ENCODE data around the gene MEX3D. TPM values are rescaled to one million over a fixed set of nuclear protein-coding genes. Genes with fewer than 3 reads are reported as not detected.

The MEX3D gene
- polyA plus RNA-seq, 2 of the 4 experiments (the other 2 are of a cell fraction): 2.1 to 7.1 TPM

- no peak for DNase-seq (ENCODE audit: low read depth in 1 of 2, low spot score in 1 of 2)
- FAIRE-seq: no peak
- 83% methylated on average over 8 of the region's 23 CpGs for WGBS (ENCODE audit: missing lambda C conversion rate)
- H3K9me3 ChIP-seq: no peaks in the 10 kb centered on the region
- ChIA-PET POLR2A (no interaction called here), CTCF (interaction anchor here (1.5 to 1.7 kb wide), 3 partner anchors 10 to 217 kb away, joined by 3 to 4 read pairs (median 3); no protein-coding TSS in a partner anchor)
- peak overlapping the region in 1 of 2 experiments; percentile 16; a peak in 1 of 6 replicates for H3K27ac ChIP-seq
- no peak for TF ChIP-seq HMGXB4 (CRISPR knock-in tag; IDR thresholded peaks at IDR 0.05; ENCODE audit: borderline replicate concordance)
- no peak for TF ChIP-seq BHLHE40 (IDR thresholded peaks at IDR 0.05; ENCODE audit: low read depth, low read length)
- no peak for TF ChIP-seq BCL3 (IDR thresholded peaks at IDR 0.05)
- TF ChIP-seq CHD2 (IDR thresholded peaks at IDR 0.05; ENCODE audit: low read length, partially characterized antibody): no peak
- no peak for TF ChIP-seq JUNB (IDR thresholded peaks at IDR 0.05)
- no peak for TF ChIP-seq HEYL (CRISPR knock-in tag; IDR thresholded peaks at IDR 0.05)
- TF ChIP-seq EHF (CRISPR knock-in tag; IDR thresholded peaks at IDR 0.05): no peak
- TF ChIP-seq SREBF2 (IDR thresholded peaks at IDR 0.05): no peak
- TF ChIP-seq REST (IDR thresholded peaks at IDR 0.05): no peak
- TF ChIP-seq POLR2A (IDR thresholded peaks at IDR 0.05; ENCODE audit: low read length): no peak
- no peak for TF ChIP-seq ESRRA (IDR thresholded peaks at IDR 0.05; ENCODE audit: borderline replicate concordance, low read length)
- H3K4me3 ChIP-seq: no peak overlapping the region
- no peak for ATAC-seq
- no peak overlapping the region for H3K4me2 ChIP-seq
- peaks cover 13% of the 10 kb centered on the region for H3K4me1 ChIP-seq
Measured at GRCh38 chr19:1608359-1609102, 40.4 kb upstream of the MEX3D start.

- H3K9me3 ChIP-seq: no peaks in the 10 kb centered on the region
- ChIA-PET CTCF (interaction anchor here (0.8 to 2.9 kb wide), 9 partner anchors 11 to 190 kb away, joined by 3 to 13 read pairs (median 3); no protein-coding TSS in a partner anchor), POLR2A (interaction anchor here (1.0 to 3.1 kb wide), 3 partner anchors 13 to 66 kb away, joined by 3 to 11 read pairs (median 3); partner anchors contain the start of gene MBD3)
- peak overlapping the region; percentile 96 for H3K4me3 ChIP-seq
- ATAC-seq (no peak; a peak in 1 of 6 replicates), FAIRE-seq (no peak), DNase-seq (ENCODE audit: low read depth in 1 of 2, low spot score in 1 of 2) (no peak)
- WGBS (ENCODE audit: missing lambda C conversion rate): 45% methylated on average over 15 of the region's 16 CpGs
- H3K4me2 ChIP-seq: peak overlapping the region; percentile 93
- peak overlapping the region; percentile 71 to 98 for H3K27ac ChIP-seq
- peaks cover 13% of the 10 kb centered on the region for H3K4me1 ChIP-seq
- TF ChIP-seq HOXB13 (CRISPR knock-in tag; IDR thresholded peaks at IDR 0.05; ENCODE audit: low read depth) (no peak), TFCP2L1 (CRISPR knock-in tag; IDR thresholded peaks at IDR 0.05) (no peak), NR3C1 (IDR thresholded peaks at IDR 0.05) (no peak), FOSB (CRISPR knock-in tag; IDR thresholded peaks at IDR 0.05) (no peak), KDM1A (IDR thresholded peaks at IDR 0.05; ENCODE audit: low read depth) (peak; percentile 88), HDAC2 (IDR thresholded peaks at IDR 0.05) (peak; percentile 87), MYC (IDR thresholded peaks at IDR 0.05; ENCODE audit: borderline replicate concordance, low read length) (no peak), RARB (CRISPR knock-in tag; IDR thresholded peaks at IDR 0.05) (no peak), ZFP36 (IDR thresholded peaks at IDR 0.05; ENCODE audit: borderline replicate concordance, partially characterized antibody) (peak; percentile 99), TP53 (CRISPR knock-in tag; IDR thresholded peaks at IDR 0.05) (no peak), NPAS2 (CRISPR knock-in tag; IDR thresholded peaks at IDR 0.05; ENCODE audit: borderline replicate concordance) (no peak), REST (IDR thresholded peaks at IDR 0.05) (no peak), BHLHE40 (IDR thresholded peaks at IDR 0.05; ENCODE audit: low read depth, low read length) (no peak), SMC3 (IDR thresholded peaks at IDR 0.05) (no peak; the same call in 2 of the 3 replicates), EP300 (IDR thresholded peaks at IDR 0.05) (no peak), ESRRA (IDR thresholded peaks at IDR 0.05; ENCODE audit: borderline replicate concordance, low read length) (no peak), HOXB5 (CRISPR knock-in tag; IDR thresholded peaks at IDR 0.05) (no peak), RAD21 (conservative IDR thresholded peaks at IDR 0.05 in 1 of 2, IDR thresholded peaks at IDR 0.05 in 1 of 2) (no peak)
Measured at GRCh38 chr19:1606138-1606651, 38.1 kb upstream of the MEX3D start.

All from A549 (cell line).